HG03097 (cell line): ENCODE results near the gene LRP3.
"Not testable (repeated sequence)": the region's sequence is repeated elsewhere in the genome, so short reads cannot be mapped to it uniquely, and the experiment has no call there.

Experiments used
- ATAC-seq: cut with Tn5 transposase; IDR thresholded peaks from one replicate; pipeline ENCODE4 v1.9.1; 2021; ENCODE audit not compliant: unreplicated experiment, low FRiP score

Gene LRP3

DNA sequence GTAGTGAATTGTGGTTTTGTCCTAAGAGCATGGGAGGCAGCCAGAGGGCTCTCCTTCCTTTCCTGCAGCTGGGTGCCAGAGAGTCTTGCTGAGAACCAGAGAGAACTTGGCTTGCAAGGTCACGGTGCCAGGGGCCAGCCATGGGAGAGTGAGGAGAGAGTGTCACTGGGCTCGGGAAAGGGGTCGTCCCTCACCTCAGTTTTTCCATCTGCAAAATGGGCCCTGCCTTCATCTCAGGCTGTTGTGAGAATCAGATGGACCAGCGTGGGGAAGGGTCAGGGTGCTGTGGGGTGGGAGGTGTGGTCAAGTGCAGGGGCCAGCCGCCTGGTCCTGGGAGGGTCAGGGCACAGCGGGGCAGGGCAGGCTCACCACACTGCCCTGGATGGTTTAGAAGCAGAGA, 7.3 kb downstream of the LRP3 start:
- ATAC-seq = no peak

DNA sequence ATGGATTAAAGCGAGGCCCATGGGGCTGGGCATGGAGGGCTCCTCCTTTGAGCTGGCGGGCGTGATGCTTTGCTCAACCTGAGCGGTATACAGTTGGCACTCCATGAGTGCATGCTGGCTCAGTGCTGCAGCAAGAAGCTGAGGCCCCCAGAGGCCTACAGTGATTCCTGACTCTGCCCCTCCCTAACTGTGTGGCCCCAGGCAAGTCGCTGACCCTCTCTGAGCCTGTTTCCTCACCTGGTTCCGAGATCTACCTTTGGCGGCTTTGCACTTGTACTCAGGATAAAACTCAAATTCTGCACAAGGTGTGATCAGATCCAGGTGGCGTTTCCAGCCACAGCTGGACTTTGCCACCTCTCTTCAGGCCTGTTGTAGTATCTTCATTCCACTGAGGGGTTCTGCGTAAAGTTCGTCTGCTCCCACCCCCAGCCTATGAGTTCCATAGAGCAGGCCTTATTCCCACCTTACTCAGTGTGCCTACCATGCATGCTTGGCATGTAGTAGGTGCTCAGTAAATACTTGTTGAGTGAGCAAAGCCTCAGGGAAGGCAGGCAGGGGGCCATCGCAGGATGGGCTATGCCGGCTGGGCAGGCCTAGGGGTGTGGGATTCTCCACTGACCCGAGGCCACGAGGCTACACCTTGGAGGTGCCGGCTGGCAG, 7.9 kb downstream of the LRP3 start:
- ATAC-seq = no peak

DNA sequence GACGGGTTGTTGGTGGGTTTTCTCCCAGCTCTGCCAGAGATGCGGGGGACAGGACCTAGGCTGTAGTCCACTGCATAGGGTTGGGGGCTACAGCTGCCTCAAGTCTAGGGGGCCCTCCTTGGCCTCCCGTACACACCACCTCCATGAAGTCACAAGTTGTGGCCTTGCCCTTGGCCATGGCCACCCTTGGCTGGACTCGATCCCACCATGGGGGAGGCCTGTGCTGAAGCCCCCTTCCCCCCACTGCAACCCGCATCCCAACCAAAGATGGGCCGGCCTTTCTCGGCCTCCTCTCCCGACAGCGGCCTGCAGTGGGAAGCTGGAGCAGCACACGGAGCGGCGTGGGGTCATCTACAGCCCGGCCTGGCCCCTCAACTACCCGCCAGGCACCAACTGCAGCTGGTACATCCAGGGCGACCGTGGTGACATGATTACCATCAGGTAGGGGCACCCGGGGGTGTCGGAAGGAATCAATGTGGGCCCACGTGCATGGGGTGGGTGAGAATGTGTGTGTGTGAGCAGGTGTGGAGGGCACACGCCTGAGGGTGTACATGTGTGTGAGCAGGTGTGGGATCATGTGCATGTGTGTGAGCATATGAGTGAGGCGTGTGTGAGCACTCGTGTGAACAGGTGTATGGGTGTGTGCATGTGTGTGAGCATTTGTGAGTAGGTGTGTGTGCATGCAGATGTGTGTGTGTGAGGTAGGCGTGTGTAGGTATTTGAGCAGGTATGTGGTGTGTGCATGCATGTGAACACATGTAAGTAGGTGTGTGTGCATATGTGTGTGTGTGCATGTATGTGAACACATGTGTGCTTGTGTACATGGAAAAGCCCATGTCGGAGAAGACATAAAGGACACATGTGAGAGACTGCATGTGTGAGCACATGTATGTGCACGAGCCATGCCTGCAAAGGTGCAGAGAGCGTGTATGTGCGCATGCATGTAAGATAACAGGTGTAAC, 8.7 kb downstream of the LRP3 start:
- no peak for ATAC-seq

DNA sequence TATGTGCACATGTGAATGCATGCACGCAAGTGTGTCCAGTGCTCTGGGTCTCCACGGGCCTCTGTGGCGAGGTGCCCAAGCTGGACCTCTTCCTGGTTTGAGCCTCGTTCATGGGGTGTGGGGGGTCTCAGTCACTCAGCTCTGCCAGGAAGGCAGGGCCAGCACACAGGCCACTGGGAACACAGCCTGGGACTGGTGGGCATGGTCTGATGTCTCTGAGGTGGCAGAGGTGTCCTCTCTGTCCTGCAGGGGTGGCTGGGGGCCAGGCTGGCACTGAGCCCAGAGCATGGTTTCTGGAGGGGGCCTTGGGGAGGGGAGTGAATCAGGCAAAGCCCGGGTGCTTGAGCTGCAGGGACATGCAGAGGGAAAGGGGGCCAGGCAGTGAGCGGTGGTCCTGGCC, 9.4 kb downstream of the LRP3 start:
- ATAC-seq = no peak

DNA sequence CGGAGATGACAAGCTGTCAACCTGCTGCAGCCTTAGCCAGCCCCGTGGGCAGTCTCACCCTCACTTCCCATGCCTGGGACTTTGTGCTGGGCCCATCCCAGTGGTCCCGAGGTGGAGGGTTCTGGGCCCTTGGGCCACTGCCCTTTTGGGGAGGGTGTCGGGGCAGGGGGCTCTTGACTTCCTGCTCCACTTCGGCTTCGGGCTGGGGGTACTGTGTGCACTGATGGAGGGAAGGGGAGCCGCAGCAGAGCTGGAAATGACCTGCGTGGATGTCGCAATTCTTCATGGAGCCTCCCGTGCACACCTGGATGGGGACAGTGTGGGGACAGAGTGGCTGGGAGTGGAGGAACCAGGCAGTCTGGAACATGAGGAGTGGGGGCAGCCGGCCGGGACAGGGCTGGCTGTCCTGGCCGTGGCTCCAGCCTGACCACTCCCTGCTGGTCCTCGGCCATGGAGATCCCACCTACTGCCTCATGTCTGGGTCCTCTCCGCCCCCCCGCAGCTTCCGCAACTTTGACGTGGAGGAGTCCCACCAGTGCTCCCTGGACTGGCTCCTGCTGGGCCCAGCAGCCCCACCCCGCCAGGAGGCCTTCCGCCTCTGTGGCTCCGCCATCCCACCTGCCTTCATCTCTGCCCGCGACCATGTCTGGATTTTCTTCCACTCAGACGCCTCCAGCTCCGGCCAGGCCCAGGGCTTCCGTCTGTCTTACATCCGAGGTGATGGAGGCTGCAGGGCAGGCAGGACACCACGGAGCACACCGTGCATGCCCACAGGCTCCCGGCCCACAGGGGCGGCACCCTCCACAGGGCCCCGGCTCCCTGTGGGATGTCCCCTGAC, 10.2 kb downstream of the LRP3 start:
- ATAC-seq = no peak

DNA sequence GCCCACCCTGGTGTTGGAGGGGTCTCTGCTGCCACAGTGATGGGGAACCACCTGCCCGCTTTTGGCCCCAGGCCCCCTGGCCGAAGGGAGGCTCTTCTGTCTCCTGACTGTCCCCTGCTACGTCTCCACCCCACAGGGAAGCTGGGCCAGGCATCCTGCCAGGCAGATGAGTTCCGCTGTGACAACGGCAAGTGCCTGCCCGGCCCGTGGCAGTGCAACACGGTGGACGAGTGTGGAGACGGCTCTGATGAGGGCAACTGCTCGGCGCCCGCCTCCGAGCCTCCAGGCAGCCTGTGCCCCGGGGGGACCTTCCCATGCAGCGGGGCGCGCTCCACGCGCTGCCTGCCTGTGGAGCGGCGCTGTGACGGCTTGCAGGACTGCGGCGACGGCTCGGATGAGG, 11.0 kb downstream of the LRP3 start:
- no peak for ATAC-seq

DNA sequence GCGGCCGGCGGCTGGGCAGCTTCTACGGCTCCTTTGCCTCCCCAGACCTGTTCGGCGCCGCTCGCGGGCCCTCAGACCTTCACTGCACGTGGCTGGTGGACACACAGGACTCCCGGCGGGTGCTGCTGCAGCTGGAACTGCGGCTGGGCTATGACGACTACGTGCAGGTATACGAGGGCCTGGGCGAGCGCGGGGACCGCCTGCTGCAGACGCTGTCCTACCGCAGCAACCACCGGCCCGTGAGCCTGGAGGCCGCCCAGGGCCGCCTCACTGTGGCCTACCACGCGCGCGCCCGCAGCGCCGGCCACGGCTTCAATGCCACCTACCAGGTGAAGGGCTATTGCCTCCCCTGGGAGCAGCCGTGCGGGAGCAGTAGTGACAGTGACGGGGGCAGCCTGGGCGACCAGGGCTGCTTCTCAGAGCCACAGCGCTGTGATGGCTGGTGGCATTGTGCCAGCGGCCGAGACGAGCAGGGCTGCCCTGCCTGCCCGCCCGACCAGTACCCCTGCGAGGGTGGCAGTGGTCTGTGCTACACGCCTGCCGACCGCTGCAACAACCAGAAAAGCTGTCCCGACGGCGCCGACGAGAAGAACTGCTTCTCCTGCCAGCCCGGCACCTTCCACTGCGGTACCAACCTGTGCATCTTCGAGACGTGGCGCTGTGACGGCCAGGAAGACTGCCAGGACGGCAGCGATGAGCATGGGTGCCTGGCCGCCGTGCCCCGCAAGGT, 11.6 kb downstream of the LRP3 start:
- no peak for ATAC-seq

DNA sequence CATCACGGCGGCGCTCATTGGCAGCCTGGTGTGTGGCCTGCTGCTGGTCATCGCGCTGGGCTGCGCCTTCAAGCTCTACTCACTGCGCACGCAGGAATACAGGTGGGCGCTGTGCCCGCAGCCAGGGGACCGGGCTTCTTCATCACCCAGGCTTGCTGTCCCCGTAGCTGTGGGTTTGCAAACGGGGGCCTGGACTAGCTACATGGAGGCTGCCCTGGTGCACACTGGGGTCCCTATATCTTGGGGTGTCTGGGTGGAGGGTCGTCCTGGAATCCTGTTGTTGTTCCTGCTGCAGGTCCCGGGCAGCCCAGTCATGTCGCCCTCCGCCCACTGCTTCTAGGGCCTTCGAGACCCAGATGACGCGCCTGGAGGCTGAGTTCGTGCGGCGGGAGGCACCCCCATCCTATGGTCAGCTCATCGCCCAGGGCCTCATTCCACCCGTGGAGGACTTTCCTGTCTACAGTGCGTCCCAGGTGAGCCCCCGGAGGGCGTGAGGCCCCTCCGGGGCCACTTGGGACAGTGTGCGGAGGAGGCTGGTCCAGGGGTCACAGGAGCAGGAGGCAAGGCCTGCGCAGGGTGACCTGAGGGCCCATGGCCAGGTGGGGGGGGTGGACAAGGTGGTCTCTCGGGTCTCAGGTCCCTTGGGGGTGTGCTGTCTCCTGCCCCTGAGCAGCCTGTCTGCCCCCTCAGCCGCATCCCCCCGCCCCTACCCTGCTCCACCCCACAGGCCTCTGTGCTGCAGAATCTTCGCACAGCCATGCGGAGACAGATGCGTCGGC, 12.3 kb downstream of the LRP3 start:
- no peak for ATAC-seq

DNA sequence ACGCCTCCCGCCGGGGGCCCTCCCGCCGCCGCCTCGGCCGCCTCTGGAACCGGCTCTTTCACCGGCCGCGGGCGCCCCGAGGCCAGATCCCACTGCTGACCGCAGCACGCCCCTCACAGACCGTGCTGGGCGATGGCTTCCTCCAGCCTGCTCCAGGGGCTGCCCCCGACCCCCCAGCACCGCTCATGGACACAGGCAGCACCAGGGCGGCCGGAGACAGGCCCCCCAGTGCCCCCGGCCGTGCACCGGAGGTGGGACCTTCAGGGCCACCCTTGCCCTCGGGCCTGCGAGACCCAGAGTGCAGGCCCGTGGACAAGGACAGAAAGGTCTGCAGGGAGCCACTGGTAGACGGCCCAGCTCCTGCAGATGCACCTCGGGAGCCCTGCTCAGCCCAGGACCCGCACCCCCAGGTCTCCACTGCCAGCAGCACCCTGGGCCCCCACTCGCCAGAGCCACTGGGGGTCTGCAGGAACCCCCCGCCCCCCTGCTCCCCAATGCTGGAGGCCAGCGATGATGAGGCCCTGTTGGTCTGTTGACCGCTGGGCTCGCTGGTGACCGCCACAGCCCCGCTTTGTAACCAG, 13.0 kb downstream of the LRP3 start:
- no peak for ATAC-seq

DNA sequence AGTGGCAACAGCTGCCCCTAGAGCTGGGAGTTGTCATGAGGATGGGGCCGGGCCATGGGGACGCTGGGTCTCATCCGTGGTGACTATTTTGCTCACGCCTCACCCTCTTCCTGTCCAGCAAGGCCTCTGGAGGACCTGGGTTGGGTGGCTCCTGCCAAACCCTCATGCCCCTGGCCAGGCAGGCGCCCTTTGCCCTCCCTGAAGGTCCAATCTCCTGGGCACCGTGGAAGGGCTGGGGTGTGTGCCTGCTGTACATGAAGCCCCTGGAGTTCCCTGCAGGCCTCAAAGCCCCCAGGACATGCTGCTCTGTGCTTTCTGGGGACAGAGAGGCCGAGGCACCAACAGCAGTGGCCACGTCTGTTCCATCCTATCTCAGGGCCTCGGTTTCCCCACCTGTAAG, 13.8 kb downstream of the LRP3 start:
- no peak for ATAC-seq

DNA sequence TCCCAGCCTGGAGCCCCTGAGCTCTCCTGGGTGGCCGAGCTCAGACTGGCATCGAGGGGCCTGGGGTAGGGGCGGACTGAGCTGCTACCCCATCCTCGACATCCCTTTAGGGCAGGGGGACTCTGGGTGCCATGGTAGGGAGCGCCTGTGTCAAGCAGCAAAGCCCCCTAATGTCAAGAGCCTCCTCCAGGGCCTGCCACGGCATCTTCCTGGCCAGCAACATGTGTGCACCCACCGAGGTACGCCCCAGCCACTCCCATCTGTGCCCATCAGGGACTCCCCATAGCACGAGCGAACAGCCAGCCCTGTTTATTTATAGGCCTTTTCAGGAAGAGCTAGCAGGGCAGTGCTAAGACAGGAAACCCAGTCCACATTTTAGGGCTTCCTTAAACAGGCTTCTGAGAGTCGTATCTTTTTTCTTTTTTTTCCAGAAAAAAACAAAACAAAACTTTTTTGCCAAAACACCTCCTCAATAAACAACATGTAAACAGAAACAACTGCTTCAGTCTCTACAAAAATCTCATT, 14.3 kb downstream of the LRP3 start:
- no peak for ATAC-seq

DNA sequence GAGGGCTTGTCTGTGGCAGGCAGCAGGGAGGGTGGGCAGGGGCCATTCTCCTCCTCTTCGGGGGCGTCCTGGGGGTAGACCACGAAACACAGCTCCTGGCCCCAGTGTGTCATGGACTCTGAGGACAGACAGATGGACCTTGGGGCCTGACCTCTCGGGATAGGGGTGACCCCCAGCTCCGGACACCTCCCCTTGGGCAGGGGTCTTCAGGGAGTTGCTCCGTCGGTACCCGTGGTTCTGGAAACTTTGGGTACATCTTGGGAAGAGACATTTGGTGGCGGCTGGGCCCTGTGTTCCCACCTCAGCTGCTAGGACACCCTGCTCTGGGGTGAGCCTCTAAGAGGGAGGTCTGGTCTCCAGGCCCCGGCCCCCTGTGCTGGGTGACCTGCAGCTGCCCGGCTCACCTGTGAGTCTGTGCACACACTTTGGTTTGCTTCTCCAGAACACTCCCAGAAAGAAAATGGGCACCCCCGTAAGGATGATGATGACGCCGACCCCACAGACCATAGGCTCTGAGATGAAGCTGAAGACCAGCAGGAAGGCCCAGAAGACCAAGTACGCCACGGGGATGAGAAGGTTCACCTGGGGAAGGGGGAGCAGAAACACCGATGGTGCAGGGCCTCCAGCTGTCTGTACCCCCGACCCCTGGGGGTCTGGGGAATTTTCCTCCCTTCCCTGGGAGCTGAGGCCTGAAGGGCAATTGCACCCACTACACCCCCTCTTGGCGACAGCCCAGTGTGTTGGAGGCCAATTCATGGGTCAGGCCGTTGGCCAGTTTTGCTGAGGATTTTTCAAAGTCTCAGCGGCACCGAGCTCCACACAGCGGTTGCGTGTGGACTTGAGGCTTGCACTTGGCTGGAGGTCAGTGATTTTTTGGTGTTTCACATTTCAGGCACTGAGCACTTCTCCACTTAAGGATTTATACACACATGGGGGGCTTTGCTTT, 15.0 kb downstream of the LRP3 start:
- ATAC-seq = no peak

DNA sequence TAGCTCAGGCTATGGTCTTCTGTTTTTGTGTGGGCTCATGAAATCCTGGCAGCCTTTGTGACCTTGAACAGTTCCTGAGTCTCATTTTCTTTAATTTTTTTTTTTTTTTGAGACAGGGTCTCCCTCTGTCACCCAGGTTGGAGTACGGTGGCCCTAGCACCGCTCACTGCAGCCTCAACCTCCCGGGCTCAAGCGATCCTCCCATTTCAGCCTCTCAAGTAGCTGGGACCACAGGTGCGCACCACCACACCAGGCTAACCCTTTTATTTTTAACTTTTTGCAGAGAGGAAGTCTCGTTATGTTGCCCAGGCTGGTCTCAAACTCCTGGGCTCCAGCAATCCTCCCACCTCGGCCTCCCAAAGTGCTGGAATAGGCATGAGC, 15.7 kb downstream of the LRP3 start:
- not testable (repeated sequence) for ATAC-seq

DNA sequence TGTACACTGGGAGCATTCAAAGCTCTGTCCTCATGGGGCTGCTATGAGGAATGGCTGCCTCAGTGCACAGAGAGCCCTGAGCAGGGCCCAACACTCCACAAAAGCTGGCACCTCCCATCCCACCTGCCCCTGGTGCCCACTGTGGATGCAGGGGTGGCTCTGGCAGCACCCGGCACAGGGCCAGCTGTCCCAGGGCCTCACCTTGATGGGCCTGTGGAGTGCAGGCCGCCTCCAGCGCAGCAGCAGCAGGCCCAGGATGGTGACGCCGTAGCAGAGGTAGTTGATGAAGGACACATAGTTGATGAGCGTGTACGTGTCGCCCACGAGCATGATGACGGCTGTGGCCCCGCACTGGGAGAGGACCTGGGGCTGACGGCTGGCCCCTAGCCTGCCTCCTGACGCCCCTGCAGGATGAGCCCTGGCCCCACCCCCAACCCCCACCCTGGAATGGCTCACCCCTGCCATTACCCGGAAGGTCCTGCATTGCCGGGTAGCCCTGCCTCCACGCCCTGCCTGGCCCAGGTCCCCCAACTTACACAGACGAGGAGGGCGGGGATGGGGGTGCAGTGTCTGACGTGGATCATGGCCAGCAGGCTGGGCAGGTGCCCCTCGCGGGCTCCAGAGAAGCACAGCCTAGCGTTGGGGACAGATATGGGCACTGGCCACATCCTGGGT, 16.3 kb downstream of the LRP3 start:
- no peak for ATAC-seq

DNA sequence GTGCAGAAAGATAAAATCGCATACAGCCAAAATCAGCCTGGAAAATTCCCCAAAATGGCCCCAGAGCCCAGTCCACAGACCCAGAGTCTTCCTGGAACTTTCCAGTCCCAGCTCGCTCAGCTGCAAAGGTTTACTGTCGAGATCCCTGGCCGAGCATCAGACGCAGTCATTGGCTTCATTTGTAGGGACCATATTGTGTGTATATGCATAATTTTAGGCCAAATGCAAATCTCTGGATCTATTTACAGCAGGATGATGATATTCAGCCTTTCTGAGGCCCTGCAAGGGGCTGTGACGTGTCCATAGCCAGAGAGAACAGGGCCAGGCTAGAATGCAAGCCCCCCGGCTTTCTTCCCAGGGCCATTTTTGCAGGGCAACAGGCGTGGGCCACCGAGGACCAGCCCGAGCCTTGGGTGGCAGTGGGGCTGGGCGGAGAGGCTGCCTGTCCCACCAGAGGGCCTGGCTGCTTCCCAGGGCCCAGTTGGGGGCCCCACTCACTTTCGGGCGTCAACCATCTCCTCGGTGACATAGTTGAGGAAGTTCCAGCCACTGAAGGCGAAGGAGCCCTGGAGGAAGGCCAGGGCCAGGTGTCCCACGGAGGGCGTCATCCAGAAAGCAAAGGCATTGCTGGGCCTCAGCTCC, 17.8 kb downstream of the LRP3 start:
- ATAC-seq = no peak

DNA sequence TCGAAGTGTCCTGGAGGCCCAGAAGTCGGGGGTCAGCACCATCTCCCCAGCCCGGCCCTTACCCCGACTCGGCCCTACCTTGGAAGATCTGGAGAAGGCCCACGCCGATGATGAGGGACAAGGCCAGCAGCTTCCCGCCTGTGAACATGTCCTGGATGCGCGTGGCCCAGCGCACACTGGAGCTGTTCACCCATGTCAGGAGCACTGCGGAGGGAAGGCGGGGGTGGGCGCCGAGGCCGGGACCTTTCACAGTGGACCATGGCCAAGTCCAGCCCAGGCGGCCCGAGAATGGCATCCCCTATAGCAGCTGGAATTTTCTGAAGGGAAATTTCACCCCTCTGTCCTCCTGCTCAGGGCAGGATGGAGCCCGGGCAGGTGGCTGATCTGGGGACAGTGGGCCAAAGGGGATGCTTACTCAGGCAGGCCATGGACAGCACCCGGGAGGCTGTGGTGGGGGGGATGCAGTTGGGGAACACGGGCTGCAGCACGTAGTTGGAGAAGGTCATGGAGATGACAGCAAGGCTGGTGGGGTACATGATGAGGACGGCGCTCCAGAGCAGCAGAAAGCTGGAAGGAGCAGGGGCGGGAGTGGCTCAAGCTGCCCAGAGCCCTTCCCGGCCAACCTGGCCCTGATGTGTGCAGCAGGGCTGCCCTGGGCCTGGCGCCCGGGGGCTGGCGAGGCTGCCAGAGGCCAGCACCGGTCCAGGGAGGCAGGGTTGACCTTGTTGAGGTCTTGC, 18.5 kb downstream of the LRP3 start:
- ATAC-seq = no peak
